ENCODE results near the gene TBL3. TPM values are rescaled to one million over a fixed set of nuclear protein-coding genes. Genes with fewer than 3 reads are reported as not detected.

Gene TBL3
- total RNA-seq, 1 experiment from 2014 or later: 73.4 TPM

DNA sequence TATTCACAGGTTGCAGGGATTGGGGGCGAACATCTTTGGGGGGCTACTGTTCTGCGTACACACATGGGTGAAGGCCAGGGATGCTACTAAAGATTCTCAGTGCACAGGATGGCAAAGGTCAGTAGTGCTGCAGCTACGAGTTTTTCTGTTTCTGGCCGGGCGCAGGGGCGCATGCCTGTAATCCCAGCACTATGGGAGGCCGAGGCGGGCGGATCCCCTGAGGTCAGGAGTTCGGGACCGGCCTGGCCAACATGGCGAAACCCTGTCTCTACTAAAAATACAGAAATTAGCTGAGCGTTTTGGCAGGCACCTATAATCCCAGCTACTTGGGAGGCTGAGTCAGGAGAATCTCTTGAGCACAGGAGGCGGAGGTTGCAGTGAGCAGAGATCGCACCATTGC lies 41.7 kb downstream of the TBL3 start (continued):
- TF ChIP-seq, protein P1, sequence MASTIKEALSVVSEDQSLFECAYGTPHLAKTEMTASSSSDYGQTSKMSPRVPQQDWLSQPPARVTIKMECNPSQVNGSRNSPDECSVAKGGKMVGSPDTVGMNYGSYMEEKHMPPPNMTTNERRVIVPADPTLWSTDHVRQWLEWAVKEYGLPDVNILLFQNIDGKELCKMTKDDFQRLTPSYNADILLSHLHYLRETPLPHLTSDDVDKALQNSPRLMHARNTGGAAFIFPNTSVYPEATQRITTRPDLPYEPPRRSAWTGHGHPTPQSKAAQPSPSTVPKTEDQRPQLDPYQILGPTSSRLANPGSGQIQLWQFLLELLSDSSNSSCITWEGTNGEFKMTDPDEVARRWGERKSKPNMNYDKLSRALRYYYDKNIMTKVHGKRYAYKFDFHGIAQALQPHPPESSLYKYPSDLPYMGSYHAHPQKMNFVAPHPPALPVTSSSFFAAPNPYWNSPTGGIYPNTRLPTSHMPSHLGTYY (CRISPR knock-in tag; IDR thresholded peaks at IDR 0.05): no peak
- TF ChIP-seq ZNF423 (CRISPR knock-in tag; IDR thresholded peaks at IDR 0.05) (no peak), NR3C1 (CRISPR knock-in tag; conservative IDR thresholded peaks at IDR 0.05; ENCODE audit: low read depth) (no peak), JUN (CRISPR knock-in tag; IDR thresholded peaks at IDR 0.05) (no peak)
- TF ChIP-seq, protein P2, sequence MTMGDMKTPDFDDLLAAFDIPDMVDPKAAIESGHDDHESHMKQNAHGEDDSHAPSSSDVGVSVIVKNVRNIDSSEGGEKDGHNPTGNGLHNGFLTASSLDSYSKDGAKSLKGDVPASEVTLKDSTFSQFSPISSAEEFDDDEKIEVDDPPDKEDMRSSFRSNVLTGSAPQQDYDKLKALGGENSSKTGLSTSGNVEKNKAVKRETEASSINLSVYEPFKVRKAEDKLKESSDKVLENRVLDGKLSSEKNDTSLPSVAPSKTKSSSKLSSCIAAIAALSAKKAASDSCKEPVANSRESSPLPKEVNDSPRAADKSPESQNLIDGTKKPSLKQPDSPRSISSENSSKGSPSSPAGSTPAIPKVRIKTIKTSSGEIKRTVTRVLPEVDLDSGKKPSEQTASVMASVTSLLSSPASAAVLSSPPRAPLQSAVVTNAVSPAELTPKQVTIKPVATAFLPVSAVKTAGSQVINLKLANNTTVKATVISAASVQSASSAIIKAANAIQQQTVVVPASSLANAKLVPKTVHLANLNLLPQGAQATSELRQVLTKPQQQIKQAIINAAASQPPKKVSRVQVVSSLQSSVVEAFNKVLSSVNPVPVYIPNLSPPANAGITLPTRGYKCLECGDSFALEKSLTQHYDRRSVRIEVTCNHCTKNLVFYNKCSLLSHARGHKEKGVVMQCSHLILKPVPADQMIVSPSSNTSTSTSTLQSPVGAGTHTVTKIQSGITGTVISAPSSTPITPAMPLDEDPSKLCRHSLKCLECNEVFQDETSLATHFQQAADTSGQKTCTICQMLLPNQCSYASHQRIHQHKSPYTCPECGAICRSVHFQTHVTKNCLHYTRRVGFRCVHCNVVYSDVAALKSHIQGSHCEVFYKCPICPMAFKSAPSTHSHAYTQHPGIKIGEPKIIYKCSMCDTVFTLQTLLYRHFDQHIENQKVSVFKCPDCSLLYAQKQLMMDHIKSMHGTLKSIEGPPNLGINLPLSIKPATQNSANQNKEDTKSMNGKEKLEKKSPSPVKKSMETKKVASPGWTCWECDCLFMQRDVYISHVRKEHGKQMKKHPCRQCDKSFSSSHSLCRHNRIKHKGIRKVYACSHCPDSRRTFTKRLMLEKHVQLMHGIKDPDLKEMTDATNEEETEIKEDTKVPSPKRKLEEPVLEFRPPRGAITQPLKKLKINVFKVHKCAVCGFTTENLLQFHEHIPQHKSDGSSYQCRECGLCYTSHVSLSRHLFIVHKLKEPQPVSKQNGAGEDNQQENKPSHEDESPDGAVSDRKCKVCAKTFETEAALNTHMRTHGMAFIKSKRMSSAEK (CRISPR knock-in tag; IDR thresholded peaks at IDR 0.05; ENCODE audit: borderline replicate concordance): no peak
- TF ChIP-seq, protein P3, sequence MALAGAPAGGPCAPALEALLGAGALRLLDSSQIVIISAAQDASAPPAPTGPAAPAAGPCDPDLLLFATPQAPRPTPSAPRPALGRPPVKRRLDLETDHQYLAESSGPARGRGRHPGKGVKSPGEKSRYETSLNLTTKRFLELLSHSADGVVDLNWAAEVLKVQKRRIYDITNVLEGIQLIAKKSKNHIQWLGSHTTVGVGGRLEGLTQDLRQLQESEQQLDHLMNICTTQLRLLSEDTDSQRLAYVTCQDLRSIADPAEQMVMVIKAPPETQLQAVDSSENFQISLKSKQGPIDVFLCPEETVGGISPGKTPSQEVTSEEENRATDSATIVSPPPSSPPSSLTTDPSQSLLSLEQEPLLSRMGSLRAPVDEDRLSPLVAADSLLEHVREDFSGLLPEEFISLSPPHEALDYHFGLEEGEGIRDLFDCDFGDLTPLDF (CRISPR knock-in tag; IDR thresholded peaks at IDR 0.05): no peak

DNA sequence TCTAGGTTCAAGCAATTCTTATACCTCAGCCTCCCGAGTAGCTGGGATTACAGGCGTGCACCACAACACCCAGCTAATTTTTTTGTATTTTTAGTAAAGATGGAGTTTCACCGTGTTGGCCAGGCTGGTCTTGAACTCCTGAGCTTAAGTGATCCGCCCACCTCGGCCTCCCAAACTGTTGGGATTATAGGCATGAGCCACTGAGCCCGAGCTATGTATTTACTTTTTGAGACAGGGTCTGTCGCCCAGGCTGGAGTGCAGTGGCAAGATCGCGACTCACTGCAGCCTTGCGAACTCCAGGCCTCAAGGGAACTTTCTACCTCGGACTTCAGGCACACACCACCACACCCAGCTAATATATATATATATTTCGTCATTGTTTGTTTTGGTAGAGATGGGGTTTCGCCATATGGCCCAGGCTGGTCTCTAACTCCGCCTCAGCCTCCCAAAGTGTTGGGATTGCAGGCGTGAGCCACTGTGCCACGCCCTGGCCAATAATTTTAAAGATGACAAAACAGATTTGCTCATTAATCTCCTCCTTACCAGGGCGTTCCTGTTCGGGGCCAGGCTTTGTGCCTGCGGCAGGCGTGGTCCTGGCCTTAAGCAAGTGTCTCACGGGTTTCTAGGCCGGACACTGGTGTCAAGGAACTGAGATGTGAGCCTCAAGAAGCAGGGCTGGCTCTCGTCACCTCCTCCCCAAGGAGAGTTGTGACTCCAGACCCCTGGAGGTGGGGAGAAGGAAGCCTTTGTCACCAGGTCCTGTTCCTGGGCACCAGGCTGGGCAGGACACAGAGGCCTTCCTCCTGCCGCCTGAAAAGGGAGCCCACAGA lies 43.5 kb downstream of the TBL3 start:
- H3K4me3 Mint-ChIP-seq: no peak overlapping the region
- H3K4me1 Mint-ChIP-seq: peaks cover 2% of the 10 kb centered on the region
- no peaks in the 10 kb centered on the region for H3K36me3 Mint-ChIP-seq
- ChIA-PET POLR2A (no interaction called here), CTCF (interaction anchor here (1.5 to 6.5 kb wide), 4 partner anchors 11 to 69 kb away, joined by 6 to 82 read pairs (median 8); no protein-coding TSS in a partner anchor)
- no peak for ATAC-seq
- TF ChIP-seq, protein P4, sequence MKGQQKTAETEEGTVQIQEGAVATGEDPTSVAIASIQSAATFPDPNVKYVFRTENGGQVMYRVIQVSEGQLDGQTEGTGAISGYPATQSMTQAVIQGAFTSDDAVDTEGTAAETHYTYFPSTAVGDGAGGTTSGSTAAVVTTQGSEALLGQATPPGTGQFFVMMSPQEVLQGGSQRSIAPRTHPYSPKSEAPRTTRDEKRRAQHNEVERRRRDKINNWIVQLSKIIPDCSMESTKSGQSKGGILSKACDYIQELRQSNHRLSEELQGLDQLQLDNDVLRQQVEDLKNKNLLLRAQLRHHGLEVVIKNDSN (CRISPR knock-in tag; IDR thresholded peaks at IDR 0.05): no peak
- peak; percentile 80 for TF ChIP-seq GABPB1 (CRISPR knock-in tag; IDR thresholded peaks at IDR 0.05)
- no peak overlapping the region for H3K27ac Mint-ChIP-seq
- no peaks in the 10 kb centered on the region for H3K9me3 Mint-ChIP-seq
- DNase-seq (ENCODE audit: low spot score): no peak
- H3K27me3 Mint-ChIP-seq (ENCODE audit: low read depth): peaks cover 42% of the 10 kb centered on the region

DNA sequence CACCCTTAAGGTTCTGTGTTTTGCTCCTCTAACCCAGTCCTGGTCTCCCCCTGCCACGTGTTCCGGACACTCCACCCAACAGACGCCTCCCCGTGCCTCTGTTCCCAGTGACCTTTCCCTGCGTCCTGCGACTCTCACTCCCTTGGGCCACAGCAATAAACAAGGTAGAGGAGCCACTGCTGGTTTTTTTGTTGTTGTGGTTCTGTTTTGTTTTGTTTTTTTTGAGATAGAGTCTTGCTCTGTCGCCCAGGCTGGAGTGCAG lies 44.0 kb downstream of the TBL3 start:
- no peak for ATAC-seq
- Mint-ChIP-seq H3K4me3 (no peak overlapping the region), H3K27me3 (ENCODE audit: low read depth) (peaks cover 48% of the 10 kb centered on the region), H3K4me1 (peaks cover 2% of the 10 kb centered on the region; the same call in 1 of the 2 replicates), H3K9me3 (no peaks in the 10 kb centered on the region), H3K27ac (no peak overlapping the region), H3K36me3 (no peaks in the 10 kb centered on the region)
- ChIA-PET CTCF (interaction anchor here (0.5 to 6.5 kb wide), 27 partner anchors 9 to 722 kb away, joined by 3 to 82 read pairs (median 5); partner anchors contain the start of genes NTHL1 and TSC2), POLR2A (interaction anchor here (1.1 kb wide), 1 partner anchor 109 kb away, joined by 3 read pairs; no protein-coding TSS in a partner anchor)
- no peak for DNase-seq (ENCODE audit: low spot score)
- no peak for TF ChIP-seq ZNF317 (CRISPR knock-in tag; IDR thresholded peaks at IDR 0.05; ENCODE audit: borderline replicate concordance, low read depth)
- no peak for TF ChIP-seq NR2C2 (CRISPR knock-in tag; IDR thresholded peaks at IDR 0.05)
- TF ChIP-seq KAT7 (CRISPR knock-in tag; IDR thresholded peaks at IDR 0.05; ENCODE audit: borderline replicate concordance): no peak
- TF ChIP-seq, protein P5, sequence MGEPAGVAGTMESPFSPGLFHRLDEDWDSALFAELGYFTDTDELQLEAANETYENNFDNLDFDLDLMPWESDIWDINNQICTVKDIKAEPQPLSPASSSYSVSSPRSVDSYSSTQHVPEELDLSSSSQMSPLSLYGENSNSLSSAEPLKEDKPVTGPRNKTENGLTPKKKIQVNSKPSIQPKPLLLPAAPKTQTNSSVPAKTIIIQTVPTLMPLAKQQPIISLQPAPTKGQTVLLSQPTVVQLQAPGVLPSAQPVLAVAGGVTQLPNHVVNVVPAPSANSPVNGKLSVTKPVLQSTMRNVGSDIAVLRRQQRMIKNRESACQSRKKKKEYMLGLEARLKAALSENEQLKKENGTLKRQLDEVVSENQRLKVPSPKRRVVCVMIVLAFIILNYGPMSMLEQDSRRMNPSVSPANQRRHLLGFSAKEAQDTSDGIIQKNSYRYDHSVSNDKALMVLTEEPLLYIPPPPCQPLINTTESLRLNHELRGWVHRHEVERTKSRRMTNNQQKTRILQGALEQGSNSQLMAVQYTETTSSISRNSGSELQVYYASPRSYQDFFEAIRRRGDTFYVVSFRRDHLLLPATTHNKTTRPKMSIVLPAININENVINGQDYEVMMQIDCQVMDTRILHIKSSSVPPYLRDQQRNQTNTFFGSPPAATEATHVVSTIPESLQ (CRISPR knock-in tag; IDR thresholded peaks at IDR 0.05): no peak
- TF ChIP-seq SMAD4 (CRISPR knock-in tag; IDR thresholded peaks at IDR 0.05): no peak
- no peak for TF ChIP-seq CBFB (CRISPR knock-in tag; IDR thresholded peaks at IDR 0.05; ENCODE audit: low read depth)
- TF ChIP-seq NR3C1 (CRISPR knock-in tag; conservative IDR thresholded peaks at IDR 0.05; ENCODE audit: low read depth): no peak
- no peak for TF ChIP-seq ELF4 (CRISPR knock-in tag; IDR thresholded peaks at IDR 0.05; ENCODE audit: low read depth)
- TF ChIP-seq, protein P6, sequence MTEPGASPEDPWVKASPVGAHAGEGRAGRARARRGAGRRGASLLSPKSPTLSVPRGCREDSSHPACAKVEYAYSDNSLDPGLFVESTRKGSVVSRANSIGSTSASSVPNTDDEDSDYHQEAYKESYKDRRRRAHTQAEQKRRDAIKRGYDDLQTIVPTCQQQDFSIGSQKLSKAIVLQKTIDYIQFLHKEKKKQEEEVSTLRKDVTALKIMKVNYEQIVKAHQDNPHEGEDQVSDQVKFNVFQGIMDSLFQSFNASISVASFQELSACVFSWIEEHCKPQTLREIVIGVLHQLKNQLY (CRISPR knock-in tag; IDR thresholded peaks at IDR 0.05): no peak
- TF ChIP-seq, protein P7, sequence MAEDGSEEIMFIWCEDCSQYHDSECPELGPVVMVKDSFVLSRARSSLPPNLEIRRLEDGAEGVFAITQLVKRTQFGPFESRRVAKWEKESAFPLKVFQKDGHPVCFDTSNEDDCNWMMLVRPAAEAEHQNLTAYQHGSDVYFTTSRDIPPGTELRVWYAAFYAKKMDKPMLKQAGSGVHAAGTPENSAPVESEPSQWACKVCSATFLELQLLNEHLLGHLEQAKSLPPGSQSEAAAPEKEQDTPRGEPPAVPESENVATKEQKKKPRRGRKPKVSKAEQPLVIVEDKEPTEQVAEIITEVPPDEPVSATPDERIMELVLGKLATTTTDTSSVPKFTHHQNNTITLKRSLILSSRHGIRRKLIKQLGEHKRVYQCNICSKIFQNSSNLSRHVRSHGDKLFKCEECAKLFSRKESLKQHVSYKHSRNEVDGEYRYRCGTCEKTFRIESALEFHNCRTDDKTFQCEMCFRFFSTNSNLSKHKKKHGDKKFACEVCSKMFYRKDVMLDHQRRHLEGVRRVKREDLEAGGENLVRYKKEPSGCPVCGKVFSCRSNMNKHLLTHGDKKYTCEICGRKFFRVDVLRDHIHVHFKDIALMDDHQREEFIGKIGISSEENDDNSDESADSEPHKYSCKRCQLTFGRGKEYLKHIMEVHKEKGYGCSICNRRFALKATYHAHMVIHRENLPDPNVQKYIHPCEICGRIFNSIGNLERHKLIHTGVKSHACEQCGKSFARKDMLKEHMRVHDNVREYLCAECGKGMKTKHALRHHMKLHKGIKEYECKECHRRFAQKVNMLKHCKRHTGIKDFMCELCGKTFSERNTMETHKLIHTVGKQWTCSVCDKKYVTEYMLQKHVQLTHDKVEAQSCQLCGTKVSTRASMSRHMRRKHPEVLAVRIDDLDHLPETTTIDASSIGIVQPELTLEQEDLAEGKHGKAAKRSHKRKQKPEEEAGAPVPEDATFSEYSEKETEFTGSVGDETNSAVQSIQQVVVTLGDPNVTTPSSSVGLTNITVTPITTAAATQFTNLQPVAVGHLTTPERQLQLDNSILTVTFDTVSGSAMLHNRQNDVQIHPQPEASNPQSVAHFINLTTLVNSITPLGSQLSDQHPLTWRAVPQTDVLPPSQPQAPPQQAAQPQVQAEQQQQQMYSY (CRISPR knock-in tag; IDR thresholded peaks at IDR 0.05): no peak
- no peak for TF ChIP-seq SP1 (CRISPR knock-in tag; conservative IDR thresholded peaks at IDR 0.05)
